Tibial artery (tissue), 4 donors: ENCODE results near the gene CSPG4.

Experiments used
- DNase-seq, 2 donors: peaks; one replicate each; pipeline ENCODE4 v3.0.0-alpha.2; 2019
- H3K27ac ChIP-seq, 2 donors: fragments of 200-600 bp; sonication (generic) in 1 of 2; 1 replicate in 1 of 2; 2 replicates in 1 of 2; pipeline ENCODE4 v1.5.1; 2018 to 2019; ENCODE audit warnings: mild to moderate bottlenecking in 1 of 2
- H3K27me3 ChIP-seq, 2 donors: fragments of 200-600 bp; sonication (generic) in 1 of 2; one replicate each; pipeline versions ENCODE4 v1.5.1 to v1.6.0; 2016 to 2019
- H3K36me3 ChIP-seq, 3 donors: fragments of 200-600 bp; sonication (generic) in 2 of 3; one replicate each; pipeline ENCODE4 v1.5.1; 2016 to 2019; ENCODE audit warnings: mild to moderate bottlenecking in 2 of 3
- H3K4me1 ChIP-seq, 4 donors: fragments of 200-600 bp; sonication (generic) in 2 of 4; 1 replicate in 3 of 4; 2 replicates in 1 of 4; pipeline ENCODE4 v1.5.1; 2016 to 2019
- H3K4me3 ChIP-seq, 2 donors: fragments of 200-600 bp; sonication (generic) in 1 of 2; 1 replicate in 1 of 2; 2 replicates in 1 of 2; pipeline ENCODE4 v1.5.1; 2018 to 2019; ENCODE audit warnings: mild to moderate bottlenecking in 2 of 2
- H3K9me3 ChIP-seq, 3 donors: fragments of 200-600 bp; sonication (generic) in 1 of 3; one replicate each; pipeline ENCODE4 v1.5.1; 2016 to 2019
- intact Hi-C: fragments of 100-400 bp; cut with DNase I; formaldehyde crosslinking; loops from one replicate; pipeline ENCODE4 v1.15.0; 2023; ENCODE audit warnings: low total_unique reads
- TF ChIP-seq, protein P1 (sequence below), 2 experiments: fragments of 200-600 bp in 1 of 2; fragments of 450-650 bp in 1 of 2; IDR thresholded peaks; one replicate each; pipeline ENCODE4 v1.5.1; 2017 to 2019; ENCODE audit warnings: antibody characterized with exemption in 2 of 2, mild to moderate bottlenecking in 1 of 2, moderate library complexity in 1 of 2

CSPG4 gene

DNA sequence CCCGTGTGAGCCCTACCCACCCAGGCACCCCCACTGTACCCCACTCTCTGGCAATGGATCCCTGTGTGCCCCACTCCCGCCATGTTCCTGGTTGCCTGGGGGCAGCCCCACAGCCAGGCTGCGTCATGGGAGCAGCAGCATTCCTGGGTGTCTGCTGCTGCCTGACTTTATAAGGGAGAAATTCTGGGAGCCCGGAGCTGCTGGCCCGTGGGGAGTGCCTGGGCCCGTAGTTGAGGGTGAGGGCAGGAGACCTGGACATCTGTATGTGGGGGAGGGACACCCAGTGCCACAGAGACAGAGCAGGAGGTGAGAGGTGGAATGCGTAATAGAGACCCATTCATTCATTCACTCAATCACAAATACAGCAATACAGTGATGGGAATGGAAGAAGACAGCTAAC lies 15.1 kb downstream of the CSPG4 start:
- H3K9me3 ChIP-seq = no peaks in the 10 kb centered on the region
- intact Hi-C loops = no loop called here
- TF ChIP-seq, protein P1, sequence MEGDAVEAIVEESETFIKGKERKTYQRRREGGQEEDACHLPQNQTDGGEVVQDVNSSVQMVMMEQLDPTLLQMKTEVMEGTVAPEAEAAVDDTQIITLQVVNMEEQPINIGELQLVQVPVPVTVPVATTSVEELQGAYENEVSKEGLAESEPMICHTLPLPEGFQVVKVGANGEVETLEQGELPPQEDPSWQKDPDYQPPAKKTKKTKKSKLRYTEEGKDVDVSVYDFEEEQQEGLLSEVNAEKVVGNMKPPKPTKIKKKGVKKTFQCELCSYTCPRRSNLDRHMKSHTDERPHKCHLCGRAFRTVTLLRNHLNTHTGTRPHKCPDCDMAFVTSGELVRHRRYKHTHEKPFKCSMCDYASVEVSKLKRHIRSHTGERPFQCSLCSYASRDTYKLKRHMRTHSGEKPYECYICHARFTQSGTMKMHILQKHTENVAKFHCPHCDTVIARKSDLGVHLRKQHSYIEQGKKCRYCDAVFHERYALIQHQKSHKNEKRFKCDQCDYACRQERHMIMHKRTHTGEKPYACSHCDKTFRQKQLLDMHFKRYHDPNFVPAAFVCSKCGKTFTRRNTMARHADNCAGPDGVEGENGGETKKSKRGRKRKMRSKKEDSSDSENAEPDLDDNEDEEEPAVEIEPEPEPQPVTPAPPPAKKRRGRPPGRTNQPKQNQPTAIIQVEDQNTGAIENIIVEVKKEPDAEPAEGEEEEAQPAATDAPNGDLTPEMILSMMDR (IDR thresholded peaks at IDR 0.05) = no peak
- H3K27me3 ChIP-seq = no peaks in the 10 kb centered on the region
- H3K27ac ChIP-seq = peak overlapping the region; percentile 93 to 96
- H3K4me1 ChIP-seq = peaks cover 9 to 97% (median 93%) of the 10 kb centered on the region in 4 donors
- peak in 1 of 2 donors; percentile 90 for DNase-seq
- no peak overlapping the region for H3K4me3 ChIP-seq
- peaks cover 3 to 13% (median 7%) of the 10 kb centered on the region in 3 donors for H3K36me3 ChIP-seq

DNA sequence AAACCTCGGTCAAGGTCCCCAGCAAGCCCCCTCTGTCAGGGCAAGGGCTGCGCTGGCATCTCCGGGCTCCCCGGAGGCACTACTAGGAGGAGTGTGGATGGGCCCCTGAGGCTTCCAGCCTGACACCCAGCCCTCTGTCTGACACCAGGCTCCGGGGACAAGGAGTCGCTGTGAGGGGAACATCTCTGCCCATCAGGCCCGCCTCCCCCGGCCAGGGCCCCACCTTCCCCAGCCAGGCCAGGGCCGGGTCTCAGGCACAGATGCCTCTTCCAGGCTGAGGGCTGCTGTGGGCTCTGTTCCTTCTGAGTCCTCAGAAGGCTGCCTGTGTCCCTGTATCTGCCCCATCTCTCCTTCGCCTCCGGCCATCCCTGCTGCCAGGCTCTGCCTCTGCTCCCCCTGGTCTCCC lies 15.8 kb downstream of the CSPG4 start:
- TF ChIP-seq, protein P1 (IDR thresholded peaks at IDR 0.05) = no peak
- DNase-seq = no peak
- H3K27ac ChIP-seq = peak overlapping the region; percentile 93 to 96
- H3K4me3 ChIP-seq = no peak overlapping the region
- peaks cover 9 to 94% (median 86%) of the 10 kb centered on the region in 4 donors for H3K4me1 ChIP-seq
- intact Hi-C loops = no loop called here
- H3K27me3 ChIP-seq = no peaks in the 10 kb centered on the region
- no peaks in the 10 kb centered on the region for H3K9me3 ChIP-seq
- H3K36me3 ChIP-seq = peaks cover 10 to 20% (median 14%) of the 10 kb centered on the region in 3 donors

DNA sequence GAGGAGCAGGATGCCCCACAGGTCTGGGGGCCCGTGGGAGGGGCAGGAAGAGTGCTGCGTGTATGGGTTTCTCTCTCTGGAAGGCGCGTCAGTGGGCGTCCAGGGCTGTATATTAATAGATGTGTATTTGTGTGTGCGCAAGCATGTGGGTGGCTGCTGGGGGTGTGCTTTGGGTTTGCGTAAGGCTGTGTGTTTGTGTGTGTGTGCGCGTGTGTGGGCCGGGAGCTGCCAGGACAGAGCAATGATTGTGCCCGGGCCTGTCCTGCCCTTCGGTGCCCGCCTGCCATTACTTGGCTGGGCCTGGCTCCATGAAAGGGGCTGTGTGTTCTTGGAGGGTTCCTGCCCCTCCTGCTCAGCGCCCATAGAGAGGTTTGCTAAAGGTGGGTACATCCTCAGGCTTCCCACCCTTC lies 16.3 kb downstream of the CSPG4 start:
- DNase-seq = peak; percentile 81 to 94
- no peaks in the 10 kb centered on the region for H3K9me3 ChIP-seq
- H3K4me3 ChIP-seq = no peak overlapping the region
- H3K27ac ChIP-seq = peak overlapping the region; percentile 93 to 96
- H3K4me1 ChIP-seq = peaks cover 9 to 89% (median 81%) of the 10 kb centered on the region in 4 donors
- H3K36me3 ChIP-seq = peaks cover 15 to 25% (median 18%) of the 10 kb centered on the region in 3 donors
- H3K27me3 ChIP-seq = no peaks in the 10 kb centered on the region
- TF ChIP-seq, protein P1 (IDR thresholded peaks at IDR 0.05) = peak in 1 of 2 experiments; percentile 14
- intact Hi-C loops = no loop called here

DNA sequence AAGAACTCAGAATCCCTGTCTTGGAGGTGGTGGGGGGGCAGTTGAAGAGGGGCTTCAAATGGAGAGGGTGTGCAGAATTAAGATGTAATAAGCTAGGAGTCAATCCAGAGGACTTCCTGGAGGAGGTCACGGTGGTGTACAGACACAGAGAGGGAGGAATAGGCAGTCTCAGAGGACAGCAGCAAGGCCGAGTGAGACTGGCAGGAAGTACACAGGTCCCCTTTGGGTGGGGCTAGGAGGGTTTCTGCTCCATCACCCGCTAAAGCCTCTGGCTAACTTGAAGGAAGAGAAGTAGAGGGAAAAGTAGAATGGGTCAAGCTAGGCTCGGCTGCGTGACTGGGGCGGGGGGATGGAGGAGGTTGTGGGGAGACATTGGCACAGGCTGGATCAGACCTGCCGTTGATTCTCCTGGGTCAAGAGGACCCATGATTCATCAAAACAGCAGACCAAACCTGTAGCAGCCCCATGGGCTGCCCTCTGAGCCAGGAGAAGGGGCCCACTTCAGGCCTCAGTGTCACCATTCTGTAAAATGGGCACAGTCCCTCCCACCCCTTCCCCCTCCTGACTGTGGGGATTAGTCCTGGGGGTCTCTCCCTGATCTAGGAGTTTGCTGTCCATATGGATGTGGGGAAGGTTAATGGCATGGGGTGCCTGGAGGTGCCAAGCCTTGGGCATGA lies 16.9 kb downstream of the CSPG4 start:
- Histone ChIP-seq H3K27ac (peak overlapping the region; percentile 93 to 96), H3K4me3 (no peak overlapping the region), H3K9me3 (no peaks in the 10 kb centered on the region), H3K27me3 (no peaks in the 10 kb centered on the region), H3K4me1 (peaks cover 6 to 84% (median 75%) of the 10 kb centered on the region in 4 donors), H3K36me3 (peaks cover 21 to 27% (median 24%) of the 10 kb centered on the region in 3 donors)
- TF ChIP-seq, protein P1 (IDR thresholded peaks at IDR 0.05) = no peak
- intact Hi-C loops = no loop called here
- no peak for DNase-seq

DNA sequence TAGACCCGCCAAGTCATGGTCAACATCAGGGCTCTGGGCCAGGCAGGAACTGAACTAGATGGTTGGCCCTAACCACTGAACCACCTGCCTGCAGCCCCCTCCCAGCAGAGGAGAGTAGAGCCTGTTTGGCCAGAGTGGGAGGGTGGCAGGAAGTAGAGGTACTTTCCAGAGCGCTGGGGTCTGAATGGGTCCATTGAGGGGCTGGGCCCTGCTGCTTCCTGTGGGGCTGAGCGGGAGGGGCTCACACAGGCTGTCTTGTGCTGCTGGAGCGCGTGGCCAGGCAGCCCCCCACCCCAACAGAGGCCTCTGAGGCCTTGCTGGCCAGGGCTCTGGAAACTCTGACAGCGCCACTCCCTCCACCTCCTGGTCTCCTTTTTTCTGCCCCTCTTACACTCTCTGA lies 17.4 kb downstream of the CSPG4 start:
- Histone ChIP-seq H3K36me3 (peaks cover 26 to 33% (median 29%) of the 10 kb centered on the region in 3 donors), H3K9me3 (no peaks in the 10 kb centered on the region), H3K27me3 (no peaks in the 10 kb centered on the region), H3K4me1 (peaks cover under 1 to 78% (median 70%) of the 10 kb centered on the region in 4 donors), H3K27ac (peak overlapping the region; percentile 93 to 96), H3K4me3 (no peak overlapping the region)
- no peak for DNase-seq
- intact Hi-C loops = no loop called here
- TF ChIP-seq, protein P1 (IDR thresholded peaks at IDR 0.05) = no peak
